GM12878 (cell line): ENCODE data around the gene TOMM20L.

Source experiments
- GABPA ChIP-seq: IDR thresholded peaks from 2 replicates; pipeline ENCODE4 v1.6.1; 2014; ENCODE audit warnings: antibody characterized with exemption, low read depth, mild to moderate bottlenecking, inconsistent platforms
- MTA2 ChIP-seq: fragments of 450-650 bp; IDR thresholded peaks from 2 replicates; pipeline ENCODE4 v1.6.1; 2016; ENCODE audit warnings: low read depth, mild to moderate bottlenecking, moderate library complexity
- MYC ChIP-seq: IDR thresholded peaks from 2 replicates; pipeline ENCODE4 v1.6.1; 2011; ENCODE audit warnings: mild to moderate bottlenecking, low read length, moderate library complexity, inconsistent platforms; ENCODE audit not compliant: insufficient read depth, insufficient replicate concordance, insufficient read length, severe bottlenecking
- POLR2AphosphoS5 ChIP-seq: IDR thresholded peaks from 2 replicates; pipeline ENCODE4 v1.6.1; 2011; ENCODE audit warnings: mild to moderate bottlenecking, low read length, inconsistent platforms
- SMAD1 ChIP-seq: fragments of 450-650 bp; IDR thresholded peaks from 2 replicates; pipeline ENCODE4 v1.6.1; 2018; ENCODE audit warnings: mild to moderate bottlenecking, low read depth; ENCODE audit not compliant: partially characterized antibody
- SREBF2 ChIP-seq: IDR thresholded peaks from 2 replicates; pipeline ENCODE4 v1.6.1; 2012; ENCODE audit warnings: mild to moderate bottlenecking, low read length
- TF ChIP-seq, protein P1 (sequence below), 3 experiments: IDR thresholded peaks in 2 of 3; conservative IDR thresholded peaks in 1 of 3; 2 replicates each; pipeline ENCODE4 v1.5.1; 2011; ENCODE audit warnings: low read depth in 3 of 3, low read length in 3 of 3, mild to moderate bottlenecking in 3 of 3, control low read depth in 2 of 3, moderate library complexity in 2 of 3, inconsistent platforms in 1 of 3, mixed read lengths in 1 of 3; ENCODE audit not compliant: control insufficient read depth in 2 of 3, insufficient read depth in 1 of 3; ENCODE audit errors: extremely low read depth in 1 of 3

DNA sequence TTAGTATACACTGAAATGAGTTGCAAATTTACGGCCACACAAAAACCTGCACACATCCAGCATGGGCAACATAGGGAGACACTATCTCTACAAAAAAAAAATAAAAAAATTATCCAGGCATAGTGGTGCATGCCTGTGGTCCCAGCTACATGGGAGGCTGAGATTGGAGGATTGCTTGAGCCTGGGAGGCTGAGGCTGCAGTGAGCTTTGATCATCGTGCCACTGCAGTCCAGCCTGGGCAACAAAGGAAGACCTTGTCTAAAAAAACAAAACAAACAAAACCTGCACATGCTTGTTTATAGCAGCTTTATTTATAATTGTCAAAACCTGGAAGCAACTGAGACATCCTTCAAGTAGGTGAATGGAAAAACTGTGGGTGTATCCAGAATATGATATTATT lies 4.9 kb upstream of the TOMM20L start:
- no peak for TF ChIP-seq SREBF2
- no peak for TF ChIP-seq MYC
- TF ChIP-seq, protein P1, sequence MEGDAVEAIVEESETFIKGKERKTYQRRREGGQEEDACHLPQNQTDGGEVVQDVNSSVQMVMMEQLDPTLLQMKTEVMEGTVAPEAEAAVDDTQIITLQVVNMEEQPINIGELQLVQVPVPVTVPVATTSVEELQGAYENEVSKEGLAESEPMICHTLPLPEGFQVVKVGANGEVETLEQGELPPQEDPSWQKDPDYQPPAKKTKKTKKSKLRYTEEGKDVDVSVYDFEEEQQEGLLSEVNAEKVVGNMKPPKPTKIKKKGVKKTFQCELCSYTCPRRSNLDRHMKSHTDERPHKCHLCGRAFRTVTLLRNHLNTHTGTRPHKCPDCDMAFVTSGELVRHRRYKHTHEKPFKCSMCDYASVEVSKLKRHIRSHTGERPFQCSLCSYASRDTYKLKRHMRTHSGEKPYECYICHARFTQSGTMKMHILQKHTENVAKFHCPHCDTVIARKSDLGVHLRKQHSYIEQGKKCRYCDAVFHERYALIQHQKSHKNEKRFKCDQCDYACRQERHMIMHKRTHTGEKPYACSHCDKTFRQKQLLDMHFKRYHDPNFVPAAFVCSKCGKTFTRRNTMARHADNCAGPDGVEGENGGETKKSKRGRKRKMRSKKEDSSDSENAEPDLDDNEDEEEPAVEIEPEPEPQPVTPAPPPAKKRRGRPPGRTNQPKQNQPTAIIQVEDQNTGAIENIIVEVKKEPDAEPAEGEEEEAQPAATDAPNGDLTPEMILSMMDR (IDR thresholded peaks at IDR 0.05 in 2 of 3, conservative IDR thresholded peaks at IDR 0.05 in 1 of 3; ENCODE audit: control insufficient read depth in 2 of 3, extremely low read depth in 1 of 3, insufficient read depth in 1 of 3, low read depth in 3 of 3, low read length in 3 of 3) = no peak
- no peak for TF ChIP-seq GABPA
- TF ChIP-seq SMAD1 = no peak
- TF ChIP-seq POLR2AphosphoS5 = no peak
- TF ChIP-seq MTA2 = no peak
